ENCODE results near the gene CLRN1. TPM values are rescaled to one million over a fixed set of nuclear protein-coding genes. Genes with fewer than 3 reads are reported as not detected.

CLRN1 gene, protein sequence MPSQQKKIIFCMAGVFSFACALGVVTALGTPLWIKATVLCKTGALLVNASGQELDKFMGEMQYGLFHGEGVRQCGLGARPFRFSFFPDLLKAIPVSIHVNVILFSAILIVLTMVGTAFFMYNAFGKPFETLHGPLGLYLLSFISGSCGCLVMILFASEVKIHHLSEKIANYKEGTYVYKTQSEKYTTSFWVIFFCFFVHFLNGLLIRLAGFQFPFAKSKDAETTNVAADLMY
- polyA plus RNA-seq (2013): not detected in 2 replicates

DNA sequence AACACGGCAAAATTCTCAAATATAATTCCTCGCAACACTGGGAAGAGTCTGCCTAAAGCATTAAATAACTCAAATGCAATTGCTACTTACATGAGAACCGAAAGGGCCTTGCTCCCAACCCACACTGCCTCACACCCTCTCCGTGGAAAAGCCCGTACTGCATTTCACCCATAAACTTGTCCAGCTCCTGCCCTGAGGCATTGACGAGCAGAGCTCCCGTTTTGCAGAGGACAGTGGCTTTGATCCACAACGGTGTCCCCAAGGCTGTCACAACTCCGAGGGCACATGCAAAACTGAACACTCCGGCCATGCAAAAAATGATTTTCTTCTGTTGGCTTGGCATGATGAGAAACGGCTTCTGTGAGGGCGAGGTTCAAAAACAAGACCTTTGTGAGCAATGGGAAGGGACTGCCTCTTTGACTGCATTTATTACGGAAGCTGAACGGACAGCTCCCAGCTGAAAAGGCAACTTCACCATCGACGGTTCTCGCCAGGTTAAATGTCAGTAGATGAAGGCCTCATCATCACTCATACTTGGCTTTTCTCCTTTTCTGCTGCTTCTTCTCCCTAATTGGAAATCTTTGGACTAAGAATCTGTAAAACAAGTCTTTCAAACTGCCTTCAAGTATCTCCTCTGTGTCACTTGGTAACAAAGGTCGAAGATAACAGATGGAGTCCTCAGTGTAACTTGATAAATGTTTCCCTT, at the start of gene CLRN1:
TSS of gene CLRN1 (minus strand) at position 362 of the 706 bp plus-strand sequence. CDS start at position 343, 19 bp downstream.
- Histone ChIP-seq H3K27me3 (ENCODE audit: insufficient read depth, low read length) (no peaks in the 10 kb centered on the region), H2BK12ac (ENCODE audit: low read length) (no peak within 1 kb of the TSS), H3K9ac (ENCODE audit: low read length) (no peak within 1 kb of the TSS), H3K4me2 (ENCODE audit: low read length) (no peak within 1 kb of the TSS), H3K23ac (ENCODE audit: low read length) (no peak within 1 kb of the TSS), H3K27ac (ENCODE audit: low read depth, low read length) (no peak within 1 kb of the TSS), H4K8ac (ENCODE audit: low read depth, low read length) (no peak within 1 kb of the TSS), H4K91ac (ENCODE audit: low read depth, low read length) (no peak within 1 kb of the TSS), H3K79me2 (ENCODE audit: control insufficient read depth, insufficient read depth, low read length, poor library complexity) (no peaks in the 10 kb centered on the region), H3K79me1 (ENCODE audit: low read length) (no peaks in the 10 kb centered on the region), H3K9me3 (ENCODE audit: insufficient read depth, low read depth, low read length) (no peaks in the 10 kb centered on the region), H3K18ac (ENCODE audit: low read length) (no peak within 1 kb of the TSS), H4K12ac (ENCODE audit: low read depth, low read length) (no peak within 1 kb of the TSS), H3K4me3 (ENCODE audit: low read depth, low read length) (no peak within 1 kb of the TSS), H2BK120ac (ENCODE audit: insufficient read depth, low read length, poor library complexity) (no peak within 1 kb of the TSS), H2AFZ (ENCODE audit: insufficient read depth, low read length, poor library complexity) (no peak within 1 kb of the TSS), H3K14ac (ENCODE audit: low read length) (no peak within 1 kb of the TSS), H2AK5ac (ENCODE audit: low read length) (no peak within 1 kb of the TSS), H3K4me1 (ENCODE audit: control insufficient read depth in 1 of 2, insufficient read depth in 2 of 2, low read length in 2 of 2) (peaks cover 0 to 3% of the 10 kb centered on the region in 2 experiments), H3K4ac (ENCODE audit: low read depth, low read length) (no peak within 1 kb of the TSS), H2BK5ac (ENCODE audit: low read depth, low read length, poor library complexity) (no peak within 1 kb of the TSS), H3K36me3 (ENCODE audit: control insufficient read depth in 1 of 2, insufficient read depth in 2 of 2, low read length in 2 of 2) (no peaks in the 10 kb centered on the region)
- DNase-seq: peak in 1 of 2 donors; percentile 6
- WGBS (ENCODE audit: extremely low coverage, insufficient coverage, insufficient read length): no CpG with 5 or more reads among the region's 18 CpGs

DNA sequence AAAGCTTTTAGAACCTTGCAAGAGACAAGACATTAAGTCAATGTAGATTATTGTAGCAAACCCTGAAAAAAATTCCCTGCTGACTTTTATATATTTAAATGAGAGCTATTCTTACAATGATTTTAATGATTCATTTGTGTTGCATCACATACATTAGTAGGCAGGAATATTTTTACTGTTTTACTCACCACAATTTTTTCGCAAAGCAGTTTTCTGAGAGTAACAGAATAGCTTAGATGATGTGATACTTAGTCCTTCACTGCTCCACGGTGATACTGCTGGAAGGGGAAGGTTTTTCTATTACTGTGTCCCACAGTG, 43.9 kb upstream of the CLRN1 start:
- Histone ChIP-seq H3K27ac (ENCODE audit: low read depth, low read length) (no peak overlapping the region), H2BK12ac (ENCODE audit: low read length) (no peak overlapping the region), H3K4ac (ENCODE audit: low read depth, low read length) (no peak overlapping the region), H3K79me2 (ENCODE audit: control insufficient read depth, insufficient read depth, low read length, poor library complexity) (no peaks in the 10 kb centered on the region), H4K91ac (ENCODE audit: low read depth, low read length) (no peak overlapping the region), H2BK120ac (ENCODE audit: insufficient read depth, low read length, poor library complexity) (no peak overlapping the region), H3K18ac (ENCODE audit: low read length) (no peak overlapping the region), H4K8ac (ENCODE audit: low read depth, low read length) (no peak overlapping the region), H3K14ac (ENCODE audit: low read length) (no peak overlapping the region), H3K4me3 (ENCODE audit: low read depth, low read length) (no peak overlapping the region), H3K23ac (ENCODE audit: low read length) (no peak overlapping the region), H3K27me3 (ENCODE audit: insufficient read depth, low read length) (no peaks in the 10 kb centered on the region), H3K36me3 (ENCODE audit: control insufficient read depth in 1 of 2, insufficient read depth in 2 of 2, low read length in 2 of 2) (no peaks in the 10 kb centered on the region), H4K12ac (ENCODE audit: low read depth, low read length) (no peak overlapping the region), H2BK5ac (ENCODE audit: low read depth, low read length, poor library complexity) (no peak overlapping the region), H2AFZ (ENCODE audit: insufficient read depth, low read length, poor library complexity) (no peak overlapping the region), H3K9ac (ENCODE audit: low read length) (no peak overlapping the region), H3K79me1 (ENCODE audit: low read length) (no peaks in the 10 kb centered on the region), H3K9me3 (ENCODE audit: insufficient read depth, low read depth, low read length) (no peaks in the 10 kb centered on the region), H3K4me2 (ENCODE audit: low read length) (no peak overlapping the region), H3K4me1 (ENCODE audit: control insufficient read depth in 1 of 2, insufficient read depth in 2 of 2, low read length in 2 of 2) (no peaks in the 10 kb centered on the region), H2AK5ac (ENCODE audit: low read length) (no peak overlapping the region)
- DNase-seq: no peak
- WGBS (ENCODE audit: extremely low coverage, insufficient coverage, insufficient read length): no CpG with 5 or more reads among the region's 2 CpGs

DNA sequence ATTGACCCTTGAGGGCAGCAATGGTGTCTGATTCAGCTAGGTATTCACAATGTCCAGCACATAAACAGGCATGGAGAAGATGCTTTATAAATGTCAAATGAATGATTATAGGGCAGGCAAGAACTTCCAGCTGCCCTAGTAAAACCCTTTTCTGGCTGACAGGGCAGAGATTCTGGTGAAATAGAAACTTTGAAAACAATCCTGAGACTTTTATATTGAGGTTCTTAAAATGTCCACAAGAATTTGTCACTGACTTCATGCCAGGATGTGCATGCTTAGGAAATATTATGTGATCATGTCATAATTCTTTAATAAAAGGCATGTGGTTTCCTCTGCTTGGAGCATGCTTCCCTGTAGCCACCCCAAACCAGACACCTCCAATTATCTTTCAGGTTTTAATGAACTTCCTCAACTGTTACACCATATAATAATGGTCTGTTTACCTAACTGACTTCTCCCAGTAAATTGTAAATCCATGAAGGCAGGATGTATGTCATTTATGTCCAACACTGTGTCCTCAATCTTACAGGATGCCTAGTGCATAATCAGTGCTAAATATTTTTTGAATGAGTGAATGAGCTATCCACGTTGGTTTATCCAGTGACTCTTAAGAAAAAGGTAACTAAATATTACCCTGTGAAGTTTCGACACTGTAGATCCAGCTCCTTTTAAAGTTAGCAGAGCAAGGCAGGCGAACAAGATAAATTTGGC, 43.4 kb upstream of the CLRN1 start:
- Histone ChIP-seq H2BK120ac (ENCODE audit: insufficient read depth, low read length, poor library complexity) (no peak overlapping the region), H2BK5ac (ENCODE audit: low read depth, low read length, poor library complexity) (no peak overlapping the region), H3K23ac (ENCODE audit: low read length) (no peak overlapping the region), H2BK12ac (ENCODE audit: low read length) (no peak overlapping the region), H2AFZ (ENCODE audit: insufficient read depth, low read length, poor library complexity) (no peak overlapping the region), H4K91ac (ENCODE audit: low read depth, low read length) (no peak overlapping the region), H4K12ac (ENCODE audit: low read depth, low read length) (no peak overlapping the region), H3K4me2 (ENCODE audit: low read length) (no peak overlapping the region), H3K79me2 (ENCODE audit: control insufficient read depth, insufficient read depth, low read length, poor library complexity) (no peaks in the 10 kb centered on the region), H4K8ac (ENCODE audit: low read depth, low read length) (no peak overlapping the region), H3K14ac (ENCODE audit: low read length) (no peak overlapping the region), H3K27ac (ENCODE audit: low read depth, low read length) (no peak overlapping the region), H2AK5ac (ENCODE audit: low read length) (no peak overlapping the region), H3K18ac (ENCODE audit: low read length) (no peak overlapping the region), H3K79me1 (ENCODE audit: low read length) (no peaks in the 10 kb centered on the region), H3K4ac (ENCODE audit: low read depth, low read length) (no peak overlapping the region), H3K27me3 (ENCODE audit: insufficient read depth, low read length) (no peaks in the 10 kb centered on the region), H3K4me3 (ENCODE audit: low read depth, low read length) (no peak overlapping the region), H3K9me3 (ENCODE audit: insufficient read depth, low read depth, low read length) (no peaks in the 10 kb centered on the region), H3K4me1 (ENCODE audit: control insufficient read depth in 1 of 2, insufficient read depth in 2 of 2, low read length in 2 of 2) (no peaks in the 10 kb centered on the region), H3K9ac (ENCODE audit: low read length) (no peak overlapping the region), H3K36me3 (ENCODE audit: control insufficient read depth in 1 of 2, insufficient read depth in 2 of 2, low read length in 2 of 2) (no peaks in the 10 kb centered on the region)
- WGBS (ENCODE audit: extremely low coverage, insufficient coverage, insufficient read length): no CpG with 5 or more reads among the region's 3 CpGs
- no peak for DNase-seq

DNA sequence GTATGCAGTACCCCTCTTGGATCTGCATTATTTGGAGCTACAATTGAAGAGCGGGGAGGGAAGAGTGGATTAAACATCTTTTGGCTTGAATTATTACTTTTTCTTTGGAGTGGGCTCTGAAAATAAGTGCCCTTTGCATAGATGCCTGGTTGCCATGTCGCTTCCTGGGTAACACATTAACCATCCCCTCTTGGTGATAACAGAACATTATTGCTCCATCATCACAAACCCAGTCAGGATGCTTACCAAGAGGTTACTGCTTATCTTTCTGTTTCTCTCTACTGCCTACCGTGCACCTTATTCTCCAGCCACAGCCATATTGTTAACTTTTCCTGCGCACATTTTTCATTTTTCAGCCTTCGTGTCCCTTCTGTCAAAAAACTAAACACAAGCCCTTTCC, 42.7 kb upstream of the CLRN1 start:
- Histone ChIP-seq H4K12ac (ENCODE audit: low read depth, low read length) (no peak overlapping the region), H2BK12ac (ENCODE audit: low read length) (no peak overlapping the region), H2AK5ac (ENCODE audit: low read length) (no peak overlapping the region), H3K36me3 (ENCODE audit: control insufficient read depth in 1 of 2, insufficient read depth in 2 of 2, low read length in 2 of 2) (no peaks in the 10 kb centered on the region), H4K8ac (ENCODE audit: low read depth, low read length) (no peak overlapping the region), H3K4me1 (ENCODE audit: control insufficient read depth in 1 of 2, insufficient read depth in 2 of 2, low read length in 2 of 2) (no peaks in the 10 kb centered on the region), H2BK5ac (ENCODE audit: low read depth, low read length, poor library complexity) (no peak overlapping the region), H3K4me3 (ENCODE audit: low read depth, low read length) (no peak overlapping the region), H3K23ac (ENCODE audit: low read length) (no peak overlapping the region), H2BK120ac (ENCODE audit: insufficient read depth, low read length, poor library complexity) (no peak overlapping the region), H4K91ac (ENCODE audit: low read depth, low read length) (no peak overlapping the region), H3K9me3 (ENCODE audit: insufficient read depth, low read depth, low read length) (no peaks in the 10 kb centered on the region), H3K79me1 (ENCODE audit: low read length) (peaks cover 2% of the 10 kb centered on the region), H3K18ac (ENCODE audit: low read length) (no peak overlapping the region), H3K79me2 (ENCODE audit: control insufficient read depth, insufficient read depth, low read length, poor library complexity) (no peaks in the 10 kb centered on the region), H3K4me2 (ENCODE audit: low read length) (no peak overlapping the region), H3K27ac (ENCODE audit: low read depth, low read length) (no peak overlapping the region), H3K9ac (ENCODE audit: low read length) (no peak overlapping the region), H2AFZ (ENCODE audit: insufficient read depth, low read length, poor library complexity) (no peak overlapping the region), H3K14ac (ENCODE audit: low read length) (no peak overlapping the region), H3K4ac (ENCODE audit: low read depth, low read length) (no peak overlapping the region), H3K27me3 (ENCODE audit: insufficient read depth, low read length) (no peaks in the 10 kb centered on the region)
- DNase-seq: no peak
- WGBS (ENCODE audit: extremely low coverage, insufficient coverage, insufficient read length): no CpG with 5 or more reads among the region's 5 CpGs

All from trophoblast cell (in vitro differentiated cells and primary cell).